Renal cortical epithelial cell (primary cell): ENCODE measurements around the gene SCAND1. TPM values are rescaled to one million over a fixed set of nuclear protein-coding genes. Genes with fewer than 3 reads are reported as not detected.
"Not testable (repeated sequence)": the region's sequence is repeated elsewhere in the genome, so short reads cannot be mapped to it uniquely, and the experiment has no call there.

Source experiments
- DNase-seq: peaks from one replicate; pipeline ENCODE4 v3.0.0-alpha.2; 2011; ENCODE audit warnings: low read depth
- total RNA-seq: library from RNA; depleted of rRNA; stranded (reverse); fragments of >200 nt; gene quantifications from 2 replicates; pipeline ENCODE4 v1.2.3, GENCODE V29; 2014

SCAND1 gene
- total RNA-seq = 34.9 and 86.8 TPM in 2 replicates

GRCh38 chr20:35954200-35954906, at the start of gene SCAND1:
TSS of gene SCAND1 (minus strand) at chr20:35954502. CDS start at chr20:35954284, 218 bp downstream.
- DNase-seq = peak; percentile 95

GRCh38 chr20:36004045-36004444, 49.7 kb upstream of the SCAND1 start:
- DNase-seq = no peak

GRCh38 chr20:36002855-36003254, 48.6 kb upstream of the SCAND1 start:
- no peak for DNase-seq

GRCh38 chr20:36001331-36001730, 47.0 kb upstream of the SCAND1 start:
- not testable (repeated sequence) for DNase-seq

DNA sequence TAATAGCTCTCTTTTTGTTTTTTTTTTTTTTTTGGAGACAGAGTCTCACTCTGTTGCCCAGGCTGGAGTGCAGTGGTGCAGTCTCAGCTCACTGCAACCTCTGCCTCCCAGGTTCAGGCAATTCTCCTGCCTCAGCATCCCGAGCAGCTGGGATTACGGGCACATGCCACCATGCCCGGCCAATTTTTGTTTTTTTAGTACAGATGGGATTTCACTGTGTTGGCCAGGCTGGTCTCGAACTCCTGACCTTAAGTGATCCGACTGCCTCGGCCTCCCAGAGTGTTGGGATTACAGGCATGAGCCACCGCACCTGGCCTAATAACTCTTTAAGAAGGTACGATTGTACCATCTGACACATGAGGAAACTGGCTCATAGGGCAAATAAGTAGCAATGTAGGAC, 42.2 kb upstream of the SCAND1 start:
- DNase-seq = not testable (repeated sequence)

- peak; percentile 73 for DNase-seq
Measured at GRCh38 chr20:35994994-35995453, 40.7 kb upstream of the SCAND1 start.

DNA sequence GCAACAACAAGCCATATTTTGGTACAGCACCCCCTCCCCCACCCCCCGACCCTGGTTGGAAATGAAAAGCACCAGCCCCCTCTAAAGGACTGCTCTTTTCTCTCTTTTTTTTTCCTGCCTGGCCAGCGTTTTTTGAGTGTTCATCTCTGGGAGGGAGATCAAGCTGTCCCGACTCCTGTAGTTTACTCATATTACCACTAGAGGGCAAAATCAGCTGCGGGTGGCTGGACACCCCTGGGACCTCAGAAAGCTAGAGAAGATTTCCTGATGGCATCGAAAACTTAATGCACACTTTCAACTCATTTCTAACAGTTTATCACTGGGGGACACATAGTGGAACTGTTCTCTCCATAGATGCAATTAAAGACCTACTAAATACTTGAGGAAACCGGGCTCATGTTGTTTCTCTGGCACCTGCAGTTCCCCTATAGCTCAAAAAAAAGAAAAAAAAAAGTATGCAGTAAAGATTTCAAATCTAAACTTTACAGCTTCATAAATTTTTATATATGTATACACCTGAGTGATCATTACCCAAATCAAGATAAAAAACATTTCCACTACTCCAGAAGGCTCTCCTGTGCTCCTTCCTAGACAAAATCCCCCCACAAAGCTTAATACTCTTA, 38.5 kb upstream of the SCAND1 start:
- peak; percentile 47 for DNase-seq

- peak; percentile 33 for DNase-seq
Measured at GRCh38 chr20:35991142-35991771, 37.0 kb upstream of the SCAND1 start.

DNA sequence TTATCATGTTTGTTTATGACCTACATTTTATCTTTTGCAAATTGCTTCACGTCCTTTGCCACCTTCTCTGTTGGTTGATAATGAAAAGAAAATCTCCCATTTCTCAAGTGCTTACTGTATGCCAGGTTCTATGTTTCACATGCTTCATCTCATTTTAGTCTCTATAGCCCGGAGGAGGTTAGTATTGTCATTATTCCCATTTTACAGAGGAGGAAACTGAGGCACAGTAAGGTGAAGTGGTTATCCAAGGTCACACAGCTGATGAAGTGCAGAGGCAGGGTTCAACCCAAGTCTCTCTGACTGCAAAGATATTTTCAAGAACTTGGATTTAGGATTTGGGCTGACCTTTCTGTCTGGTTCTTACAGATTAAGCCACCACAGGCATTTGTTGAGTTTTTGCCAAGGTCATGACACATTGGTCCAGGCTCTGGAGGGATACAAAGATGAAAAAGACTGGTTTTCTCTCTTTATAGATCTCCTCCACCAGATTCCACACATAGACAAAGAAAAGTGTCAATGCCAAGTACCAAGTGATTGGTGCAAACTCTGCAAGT, 34.7 kb upstream of the SCAND1 start:
- no peak for DNase-seq

DNA sequence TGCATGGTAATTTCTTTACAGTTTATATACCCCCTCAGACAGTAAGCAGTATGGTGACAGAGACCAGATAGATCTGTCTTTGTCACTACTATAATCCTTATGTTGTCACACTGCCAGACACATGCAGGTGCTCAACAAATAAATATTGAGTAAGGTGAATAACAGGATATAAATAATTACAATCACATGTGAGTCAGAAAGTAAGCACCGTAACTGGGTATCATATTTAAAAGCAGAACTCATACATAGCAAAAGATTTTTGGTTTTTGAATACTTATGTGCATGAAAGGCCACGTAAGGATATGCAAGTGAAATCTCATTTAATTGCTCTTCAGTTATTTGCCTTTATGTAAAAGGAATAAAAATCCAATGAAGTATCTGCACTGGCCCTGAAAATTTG, 31.5 kb upstream of the SCAND1 start:
- DNase-seq = no peak

GRCh38 chr20:35984382-35984781, 30.1 kb upstream of the SCAND1 start:
- no peak for DNase-seq

- no peak for DNase-seq
Measured at GRCh38 chr20:35981969-35982368, 27.7 kb upstream of the SCAND1 start.

DNA sequence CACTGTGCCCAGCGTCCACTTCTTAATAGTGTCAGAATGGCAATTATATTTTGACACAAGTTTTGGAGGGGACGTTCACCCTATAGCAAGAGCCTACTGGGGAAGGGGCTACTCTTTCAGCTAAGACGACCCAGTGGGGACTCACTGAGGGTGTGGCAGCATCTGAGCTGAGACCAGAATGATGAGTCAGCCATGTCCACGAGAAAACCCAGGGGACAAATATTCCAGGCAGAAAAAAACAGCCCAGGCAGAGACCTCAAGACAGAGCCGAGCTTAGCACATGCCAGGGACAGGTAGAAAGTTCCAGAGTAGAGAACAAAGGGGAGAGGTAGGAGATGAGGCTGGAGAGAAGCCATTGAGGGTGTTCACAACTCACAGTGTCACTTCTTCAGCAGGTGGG, 25.2 kb upstream of the SCAND1 start:
- no peak for DNase-seq

- no peak for DNase-seq
Measured at GRCh38 chr20:35978041-35978513, 23.8 kb upstream of the SCAND1 start.

- no peak for DNase-seq
Measured at GRCh38 chr20:35975576-35976373, 21.5 kb upstream of the SCAND1 start.

- no peak for DNase-seq
Measured at GRCh38 chr20:35974256-35974655, 20.0 kb upstream of the SCAND1 start.

DNA sequence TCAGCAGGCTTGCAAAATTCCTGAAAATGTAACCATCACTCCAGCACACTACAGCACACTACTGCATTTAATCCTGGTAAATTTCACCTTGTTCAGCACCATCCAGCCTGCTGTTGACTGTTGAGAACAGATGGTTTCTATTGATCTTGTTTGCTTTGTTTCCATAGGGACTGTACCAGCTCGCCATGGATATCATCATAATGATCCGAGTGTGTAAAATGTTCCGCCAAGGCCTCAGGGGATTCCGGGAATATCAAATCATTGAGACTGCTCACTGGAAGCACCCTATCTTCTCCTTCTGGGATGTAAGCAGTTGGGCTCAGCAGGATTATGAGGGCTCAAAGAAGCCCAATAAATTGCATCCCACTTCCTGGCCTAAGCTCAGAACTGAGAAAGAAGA, 18.2 kb upstream of the SCAND1 start:
- DNase-seq = no peak

DNA sequence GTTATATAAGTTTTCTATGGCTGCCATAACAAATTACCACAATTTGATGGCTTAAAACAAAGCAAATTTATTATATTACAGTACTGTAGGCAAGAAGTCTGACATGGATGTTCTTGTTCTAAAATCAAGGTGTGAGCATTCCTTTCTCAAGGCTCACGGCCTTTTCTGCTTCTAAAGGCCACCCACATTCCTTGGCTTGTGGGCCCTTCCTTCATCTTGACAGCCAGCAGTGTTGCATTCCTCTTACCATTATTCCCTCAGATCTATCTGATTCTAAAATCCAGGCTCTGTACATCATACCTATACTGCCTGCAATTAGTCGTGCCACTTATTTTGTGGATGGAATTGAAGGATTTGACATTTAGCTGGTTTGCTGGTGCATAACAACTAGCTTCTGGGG, 17.7 kb upstream of the SCAND1 start:
- no peak for DNase-seq

- DNase-seq = peak; percentile 53
Measured at GRCh38 chr20:35968930-35969329, 14.6 kb upstream of the SCAND1 start.

DNA sequence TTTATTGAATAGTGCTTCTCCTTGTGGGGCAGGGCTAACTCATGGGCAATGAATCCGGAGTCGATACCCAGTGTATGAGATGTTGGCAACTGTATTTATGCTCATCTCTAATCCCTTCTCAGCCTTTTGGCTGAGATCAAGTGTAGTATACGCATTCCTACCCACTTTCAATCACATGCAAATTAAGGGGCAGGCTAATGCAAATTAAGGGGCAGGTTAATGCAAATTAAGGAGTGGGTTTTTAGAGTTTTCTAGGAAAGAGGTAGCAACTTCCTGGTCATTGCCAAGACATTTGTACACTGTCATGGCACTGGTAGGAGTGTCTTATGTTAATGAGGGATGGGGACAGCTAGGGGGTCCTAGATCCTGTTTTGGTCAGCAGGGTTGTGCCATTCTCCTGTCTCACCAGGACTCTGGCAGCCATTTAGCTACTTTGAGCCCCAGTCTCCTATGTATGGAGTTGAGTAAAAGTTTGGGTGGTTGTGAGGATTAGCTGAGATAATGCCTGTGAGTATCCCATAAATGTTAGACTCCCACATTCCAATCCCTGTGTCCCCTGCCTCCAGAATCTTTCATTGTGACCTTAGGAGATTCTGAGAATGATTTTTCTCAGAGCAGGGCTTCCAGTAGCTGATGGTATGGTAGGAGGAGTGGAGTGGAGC, 13.8 kb upstream of the SCAND1 start, which contains the start of gene CNBD2:
TSS of gene CNBD2 (plus strand) at position 612 of the 662 bp plus-strand sequence. CDS start 173 bp downstream, outside the sequence.
- DNase-seq = no peak

- no peak for DNase-seq
Measured at GRCh38 chr20:35963878-35964277, 9.6 kb upstream of the SCAND1 start.
